Measurements from ENCODE around the gene SAPCD2. TPM values are rescaled to one million over a fixed set of nuclear protein-coding genes. Genes with fewer than 3 reads are reported as not detected.

SAPCD2 gene
- total RNA-seq, 2 experiments from 2014 or later, result 13.5 to 13.7 TPM

- H3K36me3 Mint-ChIP-seq (ENCODE audit: low read depth), result no peaks in the 10 kb centered on the region
- DNase-seq (no peak), ATAC-seq (no peak)
- POLR2A ChIA-PET, result interaction anchor here (1.1 to 1.7 kb wide), 2 partner anchors 8 to 16 kb away, joined by 3 to 5 read pairs; no protein-coding TSS in a partner anchor
- no peak for TF ChIP-seq CTCF (IDR thresholded peaks at IDR 0.05)
- H3K9me3 Mint-ChIP-seq, result no peaks in the 10 kb centered on the region
- H3K4me3 Mint-ChIP-seq, result no peak overlapping the region
- H3K27ac Mint-ChIP-seq, result no peak overlapping the region
- no peaks in the 10 kb centered on the region for H3K4me1 Mint-ChIP-seq (ENCODE audit: low read depth)
- peaks cover 13% of the 10 kb centered on the region for H3K27me3 Mint-ChIP-seq
- intact Hi-C loops (cut with micrococcal nuclease), result no loop called here
- CTCF ChIA-PET, result interaction anchor here (1.2 to 3.1 kb wide), 4 partner anchors 8 to 20 kb away, joined by 5 to 20 read pairs (median 9); partner anchors contain the start of gene NPDC1
Observed at GRCh38 chr9:137054932-137055384, 15.4 kb downstream of the SAPCD2 start.

- no peaks in the 10 kb centered on the region for H3K36me3 Mint-ChIP-seq (ENCODE audit: low read depth)
- no peaks in the 10 kb centered on the region for H3K9me3 Mint-ChIP-seq
- CTCF ChIA-PET, result interaction anchor here (2.3 to 3.1 kb wide), 3 partner anchors 13 to 22 kb away, joined by 5 to 20 read pairs (median 11); partner anchors contain the start of gene UAP1L1
- DNase-seq (peak; percentile 58), ATAC-seq (peak; percentile 66)
- H3K4me1 Mint-ChIP-seq (ENCODE audit: low read depth), result no peaks in the 10 kb centered on the region
- intact Hi-C loops (cut with micrococcal nuclease), result no loop called here
- no peak for TF ChIP-seq CTCF (IDR thresholded peaks at IDR 0.05)
- no peak within 1 kb of the TSS for H3K27ac Mint-ChIP-seq
- POLR2A ChIA-PET, result interaction anchor here (1.3 to 1.7 kb wide), 2 partner anchors 17 to 27 kb away, joined by 3 to 5 read pairs; no protein-coding TSS in a partner anchor
- no peak within 1 kb of the TSS for H3K4me3 Mint-ChIP-seq
- peaks cover 20% of the 10 kb centered on the region for H3K27me3 Mint-ChIP-seq
Observed at GRCh38 chr9:137053944-137054931, 16.1 kb downstream of the SAPCD2 start, which contains the start of gene ENTPD2. Gene ENTPD2 (minus strand): TSS chr9:137054061. CDS start chr9:137053997, 64 bp downstream.

- no peaks in the 10 kb centered on the region for H3K9me3 Mint-ChIP-seq
- peak; percentile 34 for ATAC-seq
Observed at GRCh38 chr9:137052998-137053943, 17.1 kb downstream of the SAPCD2 start.

GRCh38 chr9:137052293-137052692 lies 18.1 kb downstream of the SAPCD2 start:
- Mint-ChIP-seq H3K36me3 (ENCODE audit: low read depth) (no peaks in the 10 kb centered on the region), H3K4me1 (ENCODE audit: low read depth) (no peaks in the 10 kb centered on the region), H3K27me3 (peaks cover 29% of the 10 kb centered on the region), H3K4me3 (no peak overlapping the region), H3K9me3 (no peaks in the 10 kb centered on the region), H3K27ac (no peak overlapping the region)
- ChIA-PET POLR2A (interaction anchor here (1.2 kb wide), 2 partner anchors 13 to 18 kb away, joined by 3 to 5 read pairs; no protein-coding TSS in a partner anchor), CTCF (interaction anchor here (0.6 to 7.3 kb wide), 5 partner anchors 8 to 24 kb away, joined by 3 to 164 read pairs (median 6); partner anchors contain the start of genes SAPCD2 and UAP1L1)
- no peak for TF ChIP-seq CTCF (IDR thresholded peaks at IDR 0.05)
- intact Hi-C loops (cut with micrococcal nuclease), result no loop called here
- DNase-seq (no peak), ATAC-seq (no peak)

More at GRCh38 chr9:137052998-137053943, 17.1 kb downstream of the SAPCD2 start:
- CTCF ChIA-PET, result interaction anchor here (1.3 to 7.3 kb wide), 5 partner anchors 14 to 24 kb away, joined by 5 to 164 read pairs (median 11); partner anchors contain the start of genes SAPCD2 and UAP1L1
- Mint-ChIP-seq H3K4me1 (ENCODE audit: low read depth) (no peaks in the 10 kb centered on the region), H3K27ac (no peak overlapping the region), H3K4me3 (no peak overlapping the region), H3K27me3 (peaks cover 20% of the 10 kb centered on the region), H3K36me3 (ENCODE audit: low read depth) (no peaks in the 10 kb centered on the region)
- POLR2A ChIA-PET, result interaction anchor here (1.2 to 1.3 kb wide), 3 partner anchors 12 to 26 kb away, joined by 3 to 5 read pairs (median 3); no protein-coding TSS in a partner anchor
- intact Hi-C loops (cut with micrococcal nuclease), result no loop called here
- DNase-seq, result no peak
- no peak for TF ChIP-seq CTCF (IDR thresholded peaks at IDR 0.05)
